HG03095 (cell line): ENCODE measurements around the gene ITFG1.
"Not testable (repeated sequence)": the region's sequence is repeated elsewhere in the genome, so short reads cannot be mapped to it uniquely, and the experiment has no call there.

Experiments used
- ATAC-seq: cut with Tn5 transposase; IDR thresholded peaks from one replicate; pipeline ENCODE4 v1.9.1; 2021; ENCODE audit warnings: moderate library complexity; ENCODE audit not compliant: unreplicated experiment

The ITFG1 gene

GRCh38 chr16:47342055-47342454, 118.8 kb downstream of the ITFG1 start:
- no peak for ATAC-seq

- ATAC-seq: not testable (repeated sequence)
These were observed 130.3 kb downstream of the ITFG1 start for GRCh38 chr16:47330562-47330961.

- ATAC-seq: not testable (repeated sequence)
These were observed 136.6 kb downstream of the ITFG1 start for GRCh38 chr16:47324309-47324708.

- no peak for ATAC-seq
These were observed 137.6 kb downstream of the ITFG1 start for GRCh38 chr16:47323241-47323640.

GRCh38 chr16:47320546-47321310, 140.1 kb downstream of the ITFG1 start:
- ATAC-seq: no peak

GRCh38 chr16:47317465-47318240, 143.2 kb downstream of the ITFG1 start:
- ATAC-seq: no peak

GRCh38 chr16:47316442-47317015, 144.3 kb downstream of the ITFG1 start:
- ATAC-seq: no peak

- ATAC-seq: no peak
These were observed 148.9 kb downstream of the ITFG1 start for GRCh38 chr16:47311738-47312505.

GRCh38 chr16:47310792-47311211, 150.1 kb downstream of the ITFG1 start:
- peak; percentile 58 for ATAC-seq

- ATAC-seq: no peak
These were observed 151.1 kb downstream of the ITFG1 start for GRCh38 chr16:47309581-47310312.

- ATAC-seq: no peak
These were observed 152.3 kb downstream of the ITFG1 start for GRCh38 chr16:47308601-47309000.

- no peak for ATAC-seq
These were observed 156.3 kb downstream of the ITFG1 start for GRCh38 chr16:47304563-47304962.

GRCh38 chr16:47299587-47299986, 161.3 kb downstream of the ITFG1 start:
- no peak for ATAC-seq

- ATAC-seq: no peak
These were observed 175.9 kb downstream of the ITFG1 start for GRCh38 chr16:47284999-47285398.

GRCh38 chr16:47278306-47278970, 182.4 kb downstream of the ITFG1 start:
- no peak for ATAC-seq

- ATAC-seq: no peak
These were observed 184.3 kb downstream of the ITFG1 start for GRCh38 chr16:47276522-47276921.

GRCh38 chr16:47262938-47263337, 197.9 kb downstream of the ITFG1 start:
- no peak for ATAC-seq

GRCh38 chr16:47260503-47260902, 200.4 kb downstream of the ITFG1 start:
- no peak for ATAC-seq

- ATAC-seq: no peak
These were observed 201.9 kb downstream of the ITFG1 start for GRCh38 chr16:47258874-47259461.
